ENCODE data around the gene ITGA1.

Gene ITGA1

DNA sequence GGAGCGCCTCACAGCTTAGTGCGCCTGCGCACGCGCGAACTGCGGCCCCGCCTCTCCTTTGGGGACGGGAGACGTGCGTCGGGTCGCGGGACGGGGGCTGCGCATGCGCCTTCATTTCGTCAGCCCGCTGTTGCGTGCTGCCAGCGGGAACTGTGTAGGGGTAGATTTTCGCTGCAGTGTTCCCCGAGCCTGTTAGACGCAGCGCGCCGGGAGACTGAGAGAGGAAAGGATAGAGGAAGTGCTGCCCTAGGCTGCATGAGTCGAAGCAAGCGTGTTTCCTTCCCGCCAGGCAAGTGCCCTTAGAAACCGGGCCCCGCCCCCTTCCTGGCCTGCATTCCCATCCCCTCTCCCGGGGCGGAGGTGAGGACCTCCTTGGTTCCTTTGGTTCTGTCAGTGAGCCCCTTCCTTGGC lies 12.3 kb downstream of the ITGA1 start:
- TF ChIP-seq, protein P1, sequence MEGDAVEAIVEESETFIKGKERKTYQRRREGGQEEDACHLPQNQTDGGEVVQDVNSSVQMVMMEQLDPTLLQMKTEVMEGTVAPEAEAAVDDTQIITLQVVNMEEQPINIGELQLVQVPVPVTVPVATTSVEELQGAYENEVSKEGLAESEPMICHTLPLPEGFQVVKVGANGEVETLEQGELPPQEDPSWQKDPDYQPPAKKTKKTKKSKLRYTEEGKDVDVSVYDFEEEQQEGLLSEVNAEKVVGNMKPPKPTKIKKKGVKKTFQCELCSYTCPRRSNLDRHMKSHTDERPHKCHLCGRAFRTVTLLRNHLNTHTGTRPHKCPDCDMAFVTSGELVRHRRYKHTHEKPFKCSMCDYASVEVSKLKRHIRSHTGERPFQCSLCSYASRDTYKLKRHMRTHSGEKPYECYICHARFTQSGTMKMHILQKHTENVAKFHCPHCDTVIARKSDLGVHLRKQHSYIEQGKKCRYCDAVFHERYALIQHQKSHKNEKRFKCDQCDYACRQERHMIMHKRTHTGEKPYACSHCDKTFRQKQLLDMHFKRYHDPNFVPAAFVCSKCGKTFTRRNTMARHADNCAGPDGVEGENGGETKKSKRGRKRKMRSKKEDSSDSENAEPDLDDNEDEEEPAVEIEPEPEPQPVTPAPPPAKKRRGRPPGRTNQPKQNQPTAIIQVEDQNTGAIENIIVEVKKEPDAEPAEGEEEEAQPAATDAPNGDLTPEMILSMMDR (IDR thresholded peaks at IDR 0.05), result no peak
- no peak for TF ChIP-seq ZFX (IDR thresholded peaks at IDR 0.05; ENCODE audit: borderline replicate concordance)
- H3K27ac ChIP-seq, result peak overlapping the region; percentile 93

DNA sequence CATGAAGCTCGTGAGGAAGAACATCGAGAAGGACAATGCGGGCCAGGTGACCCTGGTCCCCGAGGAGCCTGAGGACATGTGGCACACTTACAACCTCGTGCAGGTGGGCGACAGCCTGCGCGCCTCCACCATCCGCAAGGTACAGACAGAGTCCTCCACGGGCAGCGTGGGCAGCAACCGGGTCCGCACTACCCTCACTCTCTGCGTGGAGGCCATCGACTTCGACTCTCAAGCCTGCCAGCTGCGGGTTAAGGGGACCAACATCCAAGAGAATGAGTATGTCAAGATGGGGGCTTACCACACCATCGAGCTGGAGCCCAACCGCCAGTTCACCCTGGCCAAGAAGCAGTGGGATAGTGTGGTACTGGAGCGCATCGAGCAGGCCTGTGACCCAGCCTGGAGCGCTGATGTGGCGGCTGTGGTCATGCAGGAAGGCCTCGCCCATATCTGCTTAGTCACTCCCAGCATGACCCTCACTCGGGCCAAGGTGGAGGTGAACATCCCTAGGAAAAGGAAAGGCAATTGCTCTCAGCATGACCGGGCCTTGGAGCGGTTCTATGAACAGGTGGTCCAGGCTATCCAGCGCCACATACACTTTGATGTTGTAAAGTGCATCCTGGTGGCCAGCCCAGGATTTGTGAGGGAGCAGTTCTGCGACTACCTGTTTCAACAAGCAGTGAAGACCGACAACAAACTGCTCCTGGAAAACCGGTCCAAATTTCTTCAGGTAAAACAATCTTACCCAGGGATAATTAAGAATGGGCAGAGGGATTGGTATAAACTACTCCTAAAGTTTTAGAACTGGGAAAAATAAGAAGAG lies 12.9 kb downstream of the ITGA1 start:
- H3K27ac ChIP-seq, result peak overlapping the region; percentile 93
- TF ChIP-seq, protein P1 (IDR thresholded peaks at IDR 0.05), result no peak
- no peak for TF ChIP-seq ZFX (IDR thresholded peaks at IDR 0.05; ENCODE audit: borderline replicate concordance)

DNA sequence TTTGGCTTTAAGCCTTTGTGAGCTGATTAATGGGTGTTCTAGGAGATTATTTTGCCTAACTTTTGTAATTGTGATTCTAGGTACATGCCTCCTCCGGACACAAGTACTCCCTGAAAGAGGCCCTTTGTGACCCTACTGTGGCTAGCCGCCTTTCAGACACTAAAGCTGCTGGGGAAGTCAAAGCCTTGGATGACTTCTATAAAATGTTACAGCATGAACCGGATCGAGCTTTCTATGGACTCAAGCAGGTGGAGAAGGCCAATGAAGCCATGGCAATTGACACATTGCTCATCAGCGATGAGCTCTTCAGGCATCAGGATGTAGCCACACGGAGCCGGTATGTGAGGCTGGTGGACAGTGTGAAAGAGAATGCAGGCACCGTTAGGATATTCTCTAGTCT lies 13.6 kb downstream of the ITGA1 start:
- TF ChIP-seq, protein P1 (IDR thresholded peaks at IDR 0.05), result no peak
- TF ChIP-seq ZFX (IDR thresholded peaks at IDR 0.05; ENCODE audit: borderline replicate concordance), result no peak
- peak overlapping the region; percentile 93 for H3K27ac ChIP-seq

DNA sequence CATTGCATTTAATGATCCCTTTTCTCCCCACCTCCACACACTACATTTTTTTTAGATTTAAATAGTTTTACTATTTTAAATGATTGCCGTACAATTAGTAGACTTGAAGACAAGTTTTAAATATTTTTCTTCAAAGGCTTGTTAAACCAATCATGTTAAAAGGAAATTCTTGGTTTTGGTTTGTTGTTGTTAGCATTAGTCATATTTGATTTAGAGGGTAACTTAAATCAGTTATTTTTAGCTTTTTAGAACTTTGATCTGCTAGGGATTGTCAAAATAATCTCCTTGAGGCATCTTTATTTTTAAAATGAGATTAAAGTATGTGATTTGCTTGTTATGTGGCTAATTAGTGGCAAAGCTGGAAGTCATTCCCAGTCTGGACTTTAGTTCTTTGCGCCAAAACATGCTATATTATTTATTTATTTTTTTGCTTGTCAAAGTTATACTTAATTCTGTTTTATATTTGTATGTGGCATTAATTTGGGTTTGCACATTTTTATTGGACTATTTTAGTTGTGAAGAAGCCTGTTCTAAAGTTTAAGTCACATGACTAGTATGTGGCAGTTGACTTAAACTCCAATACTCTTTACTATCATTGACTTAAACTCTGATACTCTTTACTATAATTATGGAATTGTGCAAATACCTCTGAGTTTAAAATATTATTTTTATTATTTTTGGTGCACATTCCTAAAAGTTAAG lies 14.7 kb downstream of the ITGA1 start:
- TF ChIP-seq ZFX (IDR thresholded peaks at IDR 0.05; ENCODE audit: borderline replicate concordance), result no peak
- TF ChIP-seq, protein P1 (IDR thresholded peaks at IDR 0.05), result no peak
- H3K27ac ChIP-seq, result no peak overlapping the region

DNA sequence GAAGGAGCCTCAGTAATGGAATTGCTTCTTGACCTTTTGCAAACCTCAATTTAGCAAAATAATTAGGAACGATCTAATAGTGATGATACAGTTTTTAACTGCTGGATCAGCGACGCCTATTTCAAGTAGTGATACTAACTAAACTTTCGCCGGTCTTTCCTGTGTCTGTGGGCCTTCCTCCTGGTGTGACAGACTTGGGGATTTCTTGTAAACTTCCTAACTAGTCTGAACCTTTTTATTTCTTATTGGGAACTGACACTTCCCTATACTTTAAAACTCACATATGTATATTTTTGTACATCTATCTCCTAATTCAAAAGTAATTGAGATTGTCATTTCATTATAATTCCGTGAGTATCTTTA lies 15.2 kb downstream of the ITGA1 start:
- H3K27ac ChIP-seq, result no peak overlapping the region
- no peak for TF ChIP-seq ZFX (IDR thresholded peaks at IDR 0.05; ENCODE audit: borderline replicate concordance)
- TF ChIP-seq, protein P1 (IDR thresholded peaks at IDR 0.05), result no peak

DNA sequence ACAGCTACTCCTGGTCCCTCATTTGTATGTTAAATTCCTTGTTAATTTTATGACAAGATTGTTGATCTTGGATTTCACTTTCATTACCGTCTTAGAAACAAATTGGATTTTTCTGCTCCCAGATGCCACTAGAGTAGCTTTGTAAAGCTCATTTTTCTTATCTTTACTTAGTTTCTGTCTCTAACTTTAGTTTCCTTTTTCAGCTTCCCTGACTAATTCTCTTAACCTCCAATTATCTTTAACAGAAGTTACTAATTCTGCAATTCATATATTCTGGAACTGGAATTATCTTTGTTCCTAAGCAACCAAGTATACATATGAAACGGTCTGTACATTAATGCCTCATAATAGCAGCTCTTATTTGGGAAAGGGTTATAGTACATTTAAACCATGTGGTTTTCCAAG lies 16.7 kb downstream of the ITGA1 start:
- no peak overlapping the region for H3K27ac ChIP-seq
- TF ChIP-seq, protein P1 (IDR thresholded peaks at IDR 0.05), result no peak
- TF ChIP-seq ZFX (IDR thresholded peaks at IDR 0.05; ENCODE audit: borderline replicate concordance), result no peak

DNA sequence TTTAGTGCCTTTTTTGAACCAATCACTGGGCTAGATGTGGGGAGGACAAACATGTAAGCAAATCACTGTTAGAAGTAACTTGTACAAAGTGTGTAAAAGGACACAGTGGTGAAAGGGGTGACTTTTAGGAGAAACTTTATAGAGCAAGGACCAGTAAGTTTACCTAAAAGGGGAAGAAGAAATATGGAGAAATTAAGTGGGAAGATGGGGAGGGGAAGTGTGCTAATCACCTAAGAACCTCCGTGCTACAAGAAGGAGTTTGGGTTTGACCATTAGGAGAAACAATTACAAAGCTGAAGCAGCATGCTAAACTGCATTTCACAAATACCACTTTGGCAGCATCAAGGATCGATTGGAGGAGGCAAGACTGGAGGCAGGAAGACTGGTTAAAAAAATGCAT lies 17.3 kb downstream of the ITGA1 start:
- TF ChIP-seq, protein P1 (IDR thresholded peaks at IDR 0.05), result no peak
- TF ChIP-seq ZFX (IDR thresholded peaks at IDR 0.05; ENCODE audit: borderline replicate concordance), result no peak
- H3K27ac ChIP-seq, result no peak overlapping the region
